Activated CD4-positive, alpha-beta T cell treated with anti-CD3 and anti-CD28 coated beads for 1 hour (primary cell): Measurements from ENCODE around the gene SLC26A1.

Source experiments
- DNase-seq: peaks from one replicate; pipeline ENCODE4 v3.0.0-alpha.2; 2020

Gene SLC26A1

DNA sequence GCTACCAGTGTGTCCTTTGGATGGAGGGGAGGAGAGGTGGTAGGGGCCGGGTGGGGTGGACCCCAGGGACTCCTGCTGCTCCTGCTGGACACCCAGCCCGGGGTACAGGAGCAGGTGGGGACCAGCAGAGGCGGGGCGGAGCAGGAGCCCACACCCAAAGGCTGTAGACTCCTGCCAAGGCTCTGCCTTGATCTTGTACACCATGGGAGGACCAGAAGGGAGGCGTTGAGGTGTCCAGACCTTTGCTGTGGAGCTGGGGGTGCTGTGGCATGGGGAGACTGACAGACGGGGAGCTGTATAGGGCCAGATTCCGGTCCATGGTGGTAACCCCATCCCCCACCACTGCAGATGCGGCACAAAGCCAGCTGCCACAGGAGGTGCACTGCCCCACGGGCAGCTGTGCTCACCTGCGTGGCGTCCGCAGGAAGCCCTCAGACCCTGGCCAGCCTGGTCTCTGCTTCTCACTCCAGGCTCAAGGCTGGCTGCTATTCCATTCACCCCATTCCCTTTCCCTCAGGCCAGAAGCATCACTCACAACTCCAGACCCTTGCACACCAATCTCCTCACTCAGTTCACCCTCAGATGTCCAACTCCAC lies 5.0 kb upstream of the SLC26A1 start:
- no peak for DNase-seq

DNA sequence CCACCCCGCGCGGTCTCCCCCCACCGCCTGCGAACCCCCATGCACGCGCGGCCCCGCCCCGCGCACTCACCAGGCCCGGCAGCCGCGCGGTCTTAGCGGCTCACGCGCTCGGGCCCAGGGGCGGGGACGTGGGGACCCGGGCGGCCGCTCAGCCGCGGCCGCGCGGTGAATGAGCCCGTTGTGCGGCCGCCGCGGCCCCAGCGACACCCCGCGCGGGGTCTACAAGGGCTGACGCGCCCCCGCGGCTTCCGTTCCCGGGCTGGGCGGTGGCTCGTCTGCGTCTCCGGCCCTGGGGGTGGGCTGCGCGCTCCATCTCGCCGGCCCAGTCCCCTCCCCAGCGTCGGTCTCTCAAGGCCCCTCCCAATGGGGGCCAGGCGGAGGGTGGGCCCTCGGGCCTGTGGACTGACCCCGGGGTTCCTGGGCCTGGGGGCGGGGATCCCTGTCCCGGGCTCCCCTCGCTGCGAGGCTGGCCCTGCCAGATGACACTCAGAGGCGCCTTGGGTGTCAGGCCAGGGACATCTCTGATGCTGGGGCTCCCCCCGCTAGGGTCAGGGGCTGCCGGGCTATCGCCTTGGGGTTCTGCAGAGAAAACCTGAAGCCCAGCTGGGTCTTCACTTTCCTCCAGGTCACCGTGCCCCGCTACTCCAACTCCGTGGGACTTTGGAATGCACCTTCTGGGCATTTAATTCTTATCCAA lies 4.3 kb upstream of the SLC26A1 start:
- DNase-seq: no peak

DNA sequence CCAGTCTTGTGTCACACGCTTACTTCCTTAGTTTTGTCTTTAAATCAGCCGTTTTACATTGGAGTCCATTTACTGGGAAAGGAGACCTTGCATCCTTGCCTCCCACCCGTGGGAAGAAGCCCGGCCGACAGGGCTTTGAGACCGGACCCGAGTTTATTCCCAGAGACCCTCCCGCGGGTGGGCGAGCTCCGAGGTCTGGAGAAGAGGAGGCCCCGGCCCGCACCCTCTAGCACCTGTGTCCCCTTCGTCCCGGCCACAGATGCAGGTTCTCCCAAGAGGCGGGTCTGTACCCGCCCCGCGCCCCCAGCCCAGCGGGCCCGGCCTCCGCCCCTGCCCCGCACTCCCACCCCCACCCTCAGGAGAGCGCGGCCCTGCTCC lies 3.8 kb upstream of the SLC26A1 start:
- no peak for DNase-seq

DNA sequence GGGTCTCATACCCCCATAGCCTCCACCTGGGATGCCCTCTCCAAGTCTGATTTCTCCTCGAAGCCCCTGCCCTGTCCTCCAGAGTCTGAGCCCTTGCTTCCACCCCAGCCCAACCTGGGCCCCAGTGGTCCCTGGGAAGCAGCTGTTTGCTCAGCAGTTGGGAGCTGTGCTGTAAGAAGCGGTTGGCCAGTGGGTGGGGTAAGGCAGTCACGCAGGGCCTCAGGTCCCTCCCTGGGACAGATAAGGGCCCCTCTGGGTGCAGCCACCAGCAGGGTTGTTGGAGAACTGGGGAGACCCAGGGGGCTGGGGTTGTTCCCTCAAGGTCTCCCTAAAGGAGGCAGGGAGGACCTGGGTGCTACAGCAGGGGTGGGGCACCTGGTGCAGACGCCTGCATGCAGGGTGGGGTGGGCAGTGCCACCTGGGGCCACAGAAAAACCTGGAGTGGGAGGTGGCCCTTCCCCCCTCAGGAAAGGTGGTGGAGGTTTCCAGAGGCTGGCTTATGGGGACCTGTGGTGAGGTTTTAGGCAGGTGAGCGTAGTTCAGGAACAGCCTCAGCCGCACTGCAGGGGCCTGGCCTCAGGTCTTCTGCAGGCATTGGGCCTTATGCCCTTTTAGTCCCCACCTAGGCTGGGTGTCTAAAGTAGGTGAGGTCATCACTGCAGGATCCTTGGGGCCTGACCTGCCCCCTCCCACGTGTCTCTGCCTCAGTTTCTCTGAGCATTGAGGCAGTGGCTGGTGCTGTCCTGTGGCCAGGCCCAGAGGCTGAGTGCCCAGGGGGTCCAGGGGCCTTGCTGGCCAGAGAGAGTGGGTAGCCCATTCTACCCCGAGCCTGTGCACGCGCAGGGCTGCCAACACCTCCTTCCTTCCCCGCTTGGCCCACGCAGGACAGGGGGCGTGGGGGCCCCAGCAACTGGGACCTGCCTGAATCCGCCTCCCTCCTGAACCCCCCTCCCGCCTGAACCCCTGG lies 3.1 kb upstream of the SLC26A1 start:
- no peak for DNase-seq

DNA sequence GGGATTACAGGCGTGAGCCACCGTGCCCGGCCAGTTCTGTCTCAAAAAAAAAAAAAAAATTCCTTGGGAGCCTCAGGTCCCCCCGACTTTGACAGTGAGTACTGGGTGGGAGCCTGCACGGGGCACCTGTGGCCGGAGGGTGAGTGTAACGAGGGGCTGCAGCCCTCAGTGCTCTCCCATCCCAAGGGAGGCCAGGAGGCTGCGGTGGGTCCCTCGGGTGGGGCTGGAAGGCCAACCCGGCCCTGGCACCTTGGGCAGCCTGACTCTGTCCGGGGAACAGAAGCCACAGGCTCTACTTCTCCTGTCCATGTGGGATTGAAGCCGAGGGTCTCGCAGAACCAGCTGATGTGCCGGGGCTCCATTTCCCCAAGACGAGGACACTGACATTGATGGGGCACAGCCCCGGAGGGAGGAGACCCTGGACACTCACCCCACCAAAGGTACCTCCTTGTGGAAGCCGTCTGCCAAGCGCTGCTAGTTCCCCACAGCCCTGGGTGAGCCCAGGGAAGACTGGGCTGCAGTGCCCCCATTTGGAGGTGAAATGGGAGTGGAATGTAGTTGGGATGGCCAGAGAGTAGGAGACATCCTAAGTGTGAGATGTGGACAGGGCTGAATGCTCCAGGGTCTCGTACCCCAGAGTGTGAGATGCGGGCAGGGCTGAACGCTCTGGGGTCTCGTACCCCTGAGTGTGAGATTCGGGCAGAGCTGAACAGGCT lies 2.3 kb upstream of the SLC26A1 start:
- DNase-seq: no peak

DNA sequence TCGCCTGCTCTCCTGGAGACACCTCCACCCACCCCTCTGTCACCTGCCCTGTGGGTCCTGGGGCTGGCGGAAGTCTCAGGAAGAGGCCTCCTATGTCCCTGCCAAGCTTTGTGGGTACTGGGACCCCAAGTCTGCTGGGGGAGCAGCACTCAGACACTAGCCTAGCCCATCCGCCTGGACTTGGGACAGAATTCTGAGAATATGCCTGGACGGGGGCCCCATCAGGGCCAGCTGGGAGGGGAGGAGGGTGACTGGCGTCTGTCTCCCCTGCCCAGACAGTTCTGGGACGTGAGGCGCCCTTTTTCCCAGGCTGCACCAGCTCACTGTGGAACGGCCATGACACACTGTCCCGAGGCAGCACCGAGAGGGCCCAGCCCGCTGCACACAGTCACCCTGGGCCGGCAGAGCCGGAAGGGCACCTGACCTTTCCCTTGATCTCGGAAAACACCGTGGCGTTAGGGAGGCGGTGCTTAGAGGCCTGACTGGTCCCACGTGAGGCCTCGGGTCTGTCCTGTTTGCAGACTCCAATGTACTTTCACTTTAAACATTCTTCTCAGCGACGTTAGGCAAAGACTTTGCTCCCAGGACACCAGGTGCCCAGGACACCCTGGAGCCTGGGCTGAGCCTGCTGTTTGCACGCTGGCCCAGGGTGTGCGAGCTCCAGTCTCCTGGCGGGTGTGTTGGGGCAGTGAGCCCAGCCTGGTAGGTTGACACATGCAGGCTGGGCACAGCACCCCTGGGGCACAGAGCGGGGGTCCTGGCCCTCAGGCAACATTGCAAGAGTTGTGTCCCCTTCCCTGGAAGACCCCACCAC lies 700 bp downstream of the SLC26A1 start:
- DNase-seq: no peak

DNA sequence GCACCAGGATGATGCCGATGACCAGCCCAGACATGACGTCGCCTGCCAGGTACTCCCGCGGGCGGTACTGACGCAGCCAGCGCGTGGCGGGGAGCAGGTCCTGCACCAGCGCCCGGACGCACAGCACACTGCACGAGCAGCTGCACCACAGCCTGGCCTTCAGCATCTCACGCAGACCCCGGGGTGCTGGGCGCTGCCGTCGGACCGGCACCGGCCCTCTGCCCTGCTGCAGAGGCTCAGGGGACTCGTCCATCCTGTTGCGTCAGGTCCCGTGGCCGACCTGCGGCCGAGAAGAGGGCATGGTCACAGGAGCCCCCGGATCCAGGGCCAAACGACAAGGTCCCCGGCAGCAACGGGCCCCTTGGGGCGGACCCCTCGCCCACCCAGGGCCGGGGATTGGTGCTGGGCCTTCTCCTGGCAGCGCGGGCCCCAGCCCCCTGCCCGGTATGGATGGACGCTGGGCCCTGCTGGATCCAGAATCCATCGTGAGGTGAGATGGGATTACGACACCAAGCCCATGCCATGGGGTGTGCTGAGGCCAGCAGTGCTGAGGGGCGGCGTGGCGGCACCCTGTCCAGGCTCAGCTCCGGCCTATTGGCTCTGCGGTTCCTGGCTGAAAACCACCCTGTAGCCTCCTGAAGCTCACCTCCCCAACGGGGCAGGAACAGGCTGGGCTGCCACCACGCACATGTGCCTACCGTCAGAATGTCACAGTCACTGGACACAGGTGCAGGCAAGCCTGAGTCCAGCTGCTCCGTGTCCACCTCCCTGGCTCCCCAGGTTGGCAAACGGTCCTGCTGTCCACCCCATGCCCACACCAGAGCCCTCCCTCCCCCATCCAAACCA lies 1.5 kb downstream of the SLC26A1 start:
- DNase-seq: no peak

DNA sequence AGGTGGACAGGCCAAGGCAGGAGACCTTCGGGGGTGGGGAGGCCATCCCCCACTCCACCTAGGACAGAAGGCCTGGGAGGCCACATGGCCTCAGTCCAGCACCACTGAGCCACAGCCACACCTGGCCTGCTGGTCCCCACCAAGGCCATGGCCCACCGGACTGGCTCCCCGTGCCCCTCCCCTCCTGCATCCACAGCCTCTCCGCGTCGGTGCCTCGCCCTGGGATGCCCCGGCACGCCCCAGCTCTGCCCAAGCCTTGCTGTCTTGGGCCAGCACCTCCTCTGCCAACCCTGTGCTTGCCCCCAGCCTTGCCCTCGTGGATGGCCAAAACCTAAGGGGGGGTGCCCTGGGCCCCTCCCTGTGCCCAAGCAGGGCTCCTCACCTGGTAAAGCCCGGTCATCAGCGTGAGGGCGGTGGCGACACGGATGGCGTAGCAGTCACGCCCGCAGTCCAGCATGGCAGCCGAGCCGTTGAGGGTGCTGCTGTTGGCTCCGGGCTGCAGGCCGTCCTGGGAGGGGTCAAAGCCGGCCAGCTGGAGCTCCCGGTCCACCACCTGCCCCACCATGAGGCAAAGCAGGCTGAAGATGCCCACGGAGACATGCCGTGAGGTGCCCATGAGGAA lies 2.3 kb downstream of the SLC26A1 start:
- no peak for DNase-seq

DNA sequence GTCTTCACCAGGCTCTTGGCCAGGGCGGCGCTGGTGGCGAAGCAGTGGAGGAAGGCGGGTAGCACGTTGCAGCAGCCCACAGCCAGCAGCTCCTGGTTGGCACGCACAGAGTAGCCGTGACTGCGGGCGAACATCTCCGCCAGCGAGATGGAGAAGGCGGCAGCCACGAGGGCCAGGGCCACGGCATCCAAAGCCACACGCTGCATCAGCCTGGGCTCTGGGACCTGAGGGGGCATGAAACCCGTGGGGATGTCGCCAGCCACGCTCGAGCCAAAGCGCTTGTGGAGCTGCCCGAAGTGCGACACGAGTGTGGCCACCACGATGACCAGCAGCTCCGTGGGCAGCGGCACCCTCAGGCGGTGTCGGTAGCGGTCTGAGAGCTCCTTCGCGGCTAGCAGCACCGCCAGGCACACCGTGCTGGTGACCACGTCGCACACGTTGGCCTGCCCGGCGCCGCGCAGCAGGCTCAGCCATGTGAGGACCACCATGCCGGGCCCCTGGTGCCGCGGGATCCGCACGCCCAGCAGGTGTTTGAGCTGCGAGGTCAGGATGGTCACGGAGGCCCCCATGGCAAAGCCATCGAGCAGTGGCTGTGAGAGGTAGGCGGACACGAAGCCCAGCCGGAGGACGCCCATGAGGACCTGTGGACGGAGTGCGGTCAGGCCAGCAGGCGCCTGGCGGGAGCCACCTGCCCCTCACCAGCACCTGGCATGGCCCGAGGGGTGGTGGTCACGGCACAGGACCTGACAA lies 3.3 kb downstream of the SLC26A1 start:
- DNase-seq: no peak

DNA sequence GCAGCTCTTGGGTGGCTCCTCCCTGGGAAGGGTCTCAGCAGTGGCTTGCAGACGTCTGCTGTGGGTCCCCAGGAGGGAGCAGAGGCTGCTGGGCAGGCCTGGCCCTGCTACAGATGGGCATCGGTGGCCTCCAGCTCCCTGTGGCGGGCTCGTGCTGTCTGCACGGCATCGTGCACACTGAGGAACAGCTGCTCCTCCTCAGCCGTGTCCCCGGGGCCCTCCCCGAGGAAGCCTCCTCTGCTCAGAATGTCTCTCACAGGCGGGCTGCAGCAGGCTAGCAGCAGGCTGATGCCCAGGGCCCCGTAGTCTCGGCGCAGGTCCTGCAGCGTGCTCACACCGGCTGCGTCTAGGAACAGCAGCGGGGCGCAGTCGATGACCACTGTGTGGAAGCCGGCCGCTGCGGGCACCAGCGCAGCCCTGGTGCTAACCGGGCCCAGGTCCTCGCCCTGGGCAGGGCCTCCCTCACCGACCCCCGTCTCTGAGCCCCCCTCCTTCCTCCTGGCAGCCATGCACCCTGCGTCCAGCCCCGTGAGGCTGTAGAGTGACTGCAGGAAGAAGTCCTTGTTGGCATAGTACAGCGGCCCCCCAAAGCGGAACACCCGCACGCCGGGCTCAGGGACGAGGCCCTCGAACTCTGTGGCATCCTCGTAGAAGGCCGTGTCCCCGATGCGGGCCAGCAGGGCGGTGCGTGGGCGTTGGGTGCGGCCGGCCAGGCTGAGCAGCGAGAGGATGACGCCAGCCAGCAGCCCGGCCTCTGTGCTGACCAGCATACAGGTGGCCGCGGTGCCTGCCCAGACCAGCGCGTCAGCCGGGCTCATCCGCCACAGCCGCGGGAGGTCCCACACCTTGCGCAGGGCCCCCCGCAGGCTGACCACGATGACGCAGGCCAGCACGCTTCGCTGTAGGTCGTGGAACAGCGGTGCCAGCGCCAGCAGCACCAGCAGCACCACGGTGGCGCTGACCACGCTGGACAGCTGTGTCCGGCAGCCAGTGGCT lies 4.2 kb downstream of the SLC26A1 start:
- DNase-seq: no peak

DNA sequence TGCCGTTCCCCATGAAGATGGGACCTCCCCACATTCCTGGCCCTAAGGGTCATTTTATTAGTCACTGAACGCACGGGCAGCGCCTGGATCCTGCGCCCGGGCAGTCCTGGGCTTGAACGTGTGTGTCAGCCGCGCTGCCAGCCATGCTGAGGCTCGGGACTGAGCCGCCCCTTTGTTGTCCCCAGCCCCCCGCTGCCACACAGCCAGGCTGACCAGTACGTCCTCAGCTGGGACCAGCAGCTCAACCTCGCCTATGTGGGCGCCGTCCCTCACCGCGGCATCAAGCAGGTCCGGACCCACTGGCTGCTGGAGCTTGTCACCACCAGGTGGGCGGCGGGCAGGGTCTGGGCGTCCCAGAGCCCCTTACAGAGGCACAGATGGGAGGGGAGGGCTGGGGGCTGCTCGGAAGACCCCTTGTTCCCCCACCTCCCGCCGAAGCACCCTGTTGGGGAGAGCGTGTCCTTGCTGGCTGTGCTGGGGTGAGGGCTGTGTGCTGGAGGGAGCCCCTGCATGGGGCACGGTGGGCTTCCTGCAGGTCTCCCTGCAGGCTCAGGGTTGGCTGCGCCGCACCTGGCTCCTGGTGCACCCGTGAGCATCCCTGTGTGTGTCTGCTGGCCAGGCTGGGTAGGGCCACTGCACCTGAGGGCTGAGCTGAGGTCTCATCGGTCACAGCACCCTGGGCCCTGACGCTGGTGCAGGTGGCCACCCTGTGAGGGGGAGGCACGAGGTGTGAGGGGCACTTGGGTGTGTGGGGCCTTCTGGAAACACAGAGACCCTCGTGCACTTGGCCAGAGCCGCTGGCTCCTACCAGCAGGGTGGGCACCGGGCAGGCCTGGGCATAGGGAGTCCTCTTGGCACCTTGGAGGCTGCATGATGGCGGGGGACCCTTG lies 5.3 kb downstream of the SLC26A1 start:
- DNase-seq: no peak

DNA sequence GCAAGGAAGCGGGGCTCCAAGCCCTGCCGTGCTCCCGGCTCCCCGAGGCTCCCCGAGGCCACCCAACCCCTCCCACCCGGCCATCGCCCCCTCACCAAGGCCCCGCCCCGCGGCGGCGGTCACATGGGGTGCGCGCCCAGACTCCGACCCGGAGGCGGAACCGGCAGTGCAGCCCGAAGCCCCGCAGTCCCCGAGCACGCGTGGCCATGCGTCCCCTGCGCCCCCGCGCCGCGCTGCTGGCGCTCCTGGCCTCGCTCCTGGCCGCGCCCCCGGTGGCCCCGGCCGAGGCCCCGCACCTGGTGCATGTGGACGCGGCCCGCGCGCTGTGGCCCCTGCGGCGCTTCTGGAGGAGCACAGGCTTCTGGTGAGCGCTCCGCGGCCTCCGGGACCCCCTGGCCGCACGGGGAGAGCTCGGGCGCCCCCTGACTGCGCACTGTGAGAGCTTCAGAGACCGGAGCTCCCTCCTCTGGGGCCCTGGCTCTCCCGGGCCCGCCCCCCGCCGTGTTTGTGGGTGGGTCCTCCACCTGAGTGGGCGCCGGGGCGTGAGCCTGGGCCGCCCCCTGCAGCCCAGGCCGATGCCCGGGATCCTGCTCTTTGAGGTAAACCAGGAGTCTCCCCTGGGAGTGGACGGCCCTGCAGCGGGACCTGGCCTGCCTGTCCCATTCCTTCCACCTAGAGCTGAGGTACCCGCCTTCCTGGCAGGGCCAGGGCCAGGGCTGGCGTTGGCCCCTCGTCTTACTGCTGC lies 6.2 kb downstream of the SLC26A1 start, which contains the start of gene IDUA:
TSS of gene IDUA (plus strand) at position 166 of the 745 bp plus-strand sequence. CDS start at position 207, 41 bp downstream.
- DNase-seq: peak; percentile 79

DNA sequence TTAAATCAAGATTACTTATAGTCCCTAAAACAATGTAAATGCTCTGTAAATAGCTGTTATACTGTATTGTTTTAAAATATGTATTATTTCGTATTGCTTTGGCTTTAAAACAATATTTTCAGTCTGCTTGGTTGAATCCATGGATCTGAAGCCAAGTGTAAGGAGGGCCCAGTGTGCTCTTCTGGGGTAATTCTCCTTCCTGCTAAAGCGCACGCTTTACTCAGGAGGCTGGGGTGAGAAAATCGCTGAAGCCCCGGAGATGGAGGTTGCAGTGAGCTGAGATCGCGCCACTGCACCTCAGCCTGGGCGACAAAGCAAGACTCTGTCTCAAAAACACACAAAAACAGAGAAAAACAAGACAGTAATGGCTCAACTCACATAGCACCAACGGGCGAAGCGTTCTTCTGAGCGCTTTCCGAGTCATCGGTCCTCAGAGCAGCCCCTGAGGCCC lies 6.8 kb downstream of the SLC26A1 start:
- DNase-seq: no peak

DNA sequence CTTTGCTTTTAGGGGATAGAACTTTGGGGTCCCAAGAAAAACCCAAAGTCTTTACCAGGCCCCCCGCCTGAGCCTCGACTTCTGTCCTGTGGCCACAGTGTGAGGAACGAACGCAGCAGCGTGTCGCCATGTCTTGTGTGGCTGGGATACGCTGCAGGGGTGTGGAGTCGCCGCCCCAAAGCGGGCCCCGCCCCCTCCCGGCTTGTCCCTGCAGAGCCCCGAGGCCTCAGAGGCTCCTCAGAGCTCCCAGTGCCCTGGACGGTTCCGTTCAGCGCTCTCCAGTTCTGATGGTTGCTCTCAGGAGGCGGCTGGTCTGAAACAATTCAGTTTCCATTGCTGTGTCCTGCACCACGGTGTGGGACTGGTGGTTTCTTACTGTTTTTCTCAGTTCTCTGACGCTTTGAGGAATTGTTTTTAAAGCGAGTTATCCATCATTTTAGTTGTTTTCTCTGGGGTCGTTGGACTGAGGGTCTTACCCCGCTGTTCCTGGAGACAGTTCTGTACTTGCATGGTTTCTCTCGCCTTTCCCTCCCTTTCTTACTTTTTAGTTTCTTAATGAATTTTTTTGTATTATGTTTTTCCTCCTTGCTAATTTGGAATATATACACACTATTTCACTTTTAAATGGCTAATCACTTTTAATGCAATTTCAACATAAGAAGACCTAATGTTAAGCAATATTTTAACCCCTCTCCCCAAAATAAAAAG lies 7.9 kb downstream of the SLC26A1 start:
- DNase-seq: peak; percentile 61

DNA sequence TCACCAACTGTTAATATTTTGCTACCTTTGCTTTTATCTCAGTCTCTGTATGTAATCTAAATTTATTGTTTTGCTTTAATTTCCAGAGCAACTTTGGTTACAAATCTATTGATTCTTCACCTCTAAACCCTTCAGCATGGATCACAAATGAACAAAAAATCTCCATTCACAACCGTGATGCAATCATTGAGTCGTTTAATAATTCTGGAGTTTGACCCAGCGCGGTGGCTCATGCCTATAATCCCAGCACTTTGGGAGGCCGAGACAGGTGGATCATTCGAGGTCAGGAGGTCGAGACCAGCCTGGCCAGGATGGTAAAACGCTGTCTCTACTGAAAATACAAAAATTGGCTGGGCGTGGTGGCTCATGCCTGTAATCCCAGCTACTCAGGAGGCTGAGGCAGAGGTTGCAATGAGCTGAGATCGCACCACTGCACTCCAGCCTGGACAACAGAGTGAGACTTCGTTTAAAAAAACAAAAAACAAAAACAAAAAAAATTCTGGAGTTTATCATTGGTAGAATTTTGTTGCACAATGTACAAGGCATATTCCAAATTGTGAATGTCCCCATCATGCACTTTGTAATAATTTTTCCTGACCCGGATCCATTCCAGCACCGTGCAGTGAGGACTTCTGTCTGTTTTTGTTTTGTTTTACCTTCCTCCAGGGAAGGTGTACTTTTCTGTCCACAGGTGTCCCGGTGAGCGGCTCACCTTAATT lies 8.7 kb downstream of the SLC26A1 start:
- DNase-seq: no peak
